NCI-H146 treated with DMSO at 0.1 percent for 48 hours (cell line): ENCODE data around the gene RAP1GAP2.
"Not testable (repeated sequence)": the region's sequence is repeated elsewhere in the genome, so short reads cannot be mapped to it uniquely, and the experiment has no call there.

ENCODE experiments used
- DNase-seq: peaks from one replicate; lab custom pipeline; 2025; ENCODE audit not compliant: unreplicated experiment; lab: John Stamatoyannopoulos, UW

Gene RAP1GAP2

GRCh38 chr17:2881295-2881694 lies 85.1 kb downstream of the RAP1GAP2 start:
- no peak for DNase-seq

GRCh38 chr17:2883544-2884213 lies 87.4 kb downstream of the RAP1GAP2 start:
- DNase-seq, result no peak

- peak; percentile 86 for DNase-seq
These were observed 89.5 kb downstream of the RAP1GAP2 start for GRCh38 chr17:2885733-2886132.

- no peak for DNase-seq
These were observed 92.1 kb downstream of the RAP1GAP2 start for GRCh38 chr17:2888326-2888725.

GRCh38 chr17:2889256-2889655 lies 93.0 kb downstream of the RAP1GAP2 start:
- no peak for DNase-seq

- DNase-seq, result not testable (repeated sequence)
These were observed 94.5 kb downstream of the RAP1GAP2 start for GRCh38 chr17:2890778-2891177.

- DNase-seq, result no peak
These were observed 96.2 kb downstream of the RAP1GAP2 start for GRCh38 chr17:2892305-2892971.

- DNase-seq, result no peak
These were observed 97.2 kb downstream of the RAP1GAP2 start for GRCh38 chr17:2893422-2893914.

GRCh38 chr17:2894782-2895181 lies 98.5 kb downstream of the RAP1GAP2 start:
- no peak for DNase-seq

- no peak for DNase-seq
These were observed 101.4 kb downstream of the RAP1GAP2 start for GRCh38 chr17:2897605-2898004.

- peak; percentile 86 for DNase-seq
These were observed 102.2 kb downstream of the RAP1GAP2 start for GRCh38 chr17:2898255-2898926.

- DNase-seq, result peak; percentile 50
These were observed 103.7 kb downstream of the RAP1GAP2 start for GRCh38 chr17:2899906-2900305.

GRCh38 chr17:2900842-2901241 lies 104.6 kb downstream of the RAP1GAP2 start:
- DNase-seq, result no peak

- DNase-seq, result no peak
These were observed 105.3 kb downstream of the RAP1GAP2 start for GRCh38 chr17:2901582-2901981.

GRCh38 chr17:2902546-2902945 lies 106.3 kb downstream of the RAP1GAP2 start:
- DNase-seq, result no peak

- no peak for DNase-seq
These were observed 107.1 kb downstream of the RAP1GAP2 start for GRCh38 chr17:2903193-2903974.

GRCh38 chr17:2904135-2904534 lies 107.9 kb downstream of the RAP1GAP2 start:
- no peak for DNase-seq

GRCh38 chr17:2905269-2905668 lies 109.0 kb downstream of the RAP1GAP2 start:
- no peak for DNase-seq

- no peak for DNase-seq
These were observed 109.7 kb downstream of the RAP1GAP2 start for GRCh38 chr17:2905696-2906501.

GRCh38 chr17:2906901-2907300 lies 110.7 kb downstream of the RAP1GAP2 start:
- DNase-seq, result no peak
